DND-41 (cell line): ENCODE measurements around the gene RAD21L1.

Experiments
- CTCF ChIP-seq: IDR thresholded peaks from 2 replicates; pipeline ENCODE4 v1.5.1; 2012; ENCODE audit warnings: borderline replicate concordance, low read length, moderate library complexity, mild to moderate bottlenecking; ENCODE audit not compliant: poor library complexity, severe bottlenecking; ENCODE audit errors: extremely low read depth
- EZH2 ChIP-seq: IDR thresholded peaks from 3 replicates; pipeline ENCODE4 v1.6.1; 2012; ENCODE audit warnings: borderline replicate concordance, low read depth, mild to moderate bottlenecking, moderate library complexity, low read length, inconsistent platforms; ENCODE audit not compliant: severe bottlenecking

- TF ChIP-seq CTCF = no peak
- no peak for TF ChIP-seq EZH2
These were observed 14.7 kb downstream of the RAD21L1 start for GRCh38 chr20:1240549-1240948.
